ENCODE data around the gene TACR1.

The TACR1 gene

GRCh38 chr2:75100011-75100800, 99.1 kb downstream of the TACR1 start:
- no peak for DNase-seq (ENCODE audit: insufficient read length, low spot score)
- no peak for FAIRE-seq
- no peak for TF ChIP-seq SPI1 (IDR thresholded peaks at IDR 0.05; ENCODE audit: low read depth, low read length)
- no peak for TF ChIP-seq POU2F2 (IDR thresholded peaks at IDR 0.05; ENCODE audit: low read depth, low read length)
- no peak for TF ChIP-seq POLR2AphosphoS5 (IDR thresholded peaks at IDR 0.05; ENCODE audit: low read depth, low read length)
- TF ChIP-seq PAX5 (IDR thresholded peaks at IDR 0.05; ENCODE audit: insufficient read depth, low read length, severe bottlenecking) = no peak

- TF ChIP-seq SPI1 (IDR thresholded peaks at IDR 0.05; ENCODE audit: low read depth, low read length) (no peak), POLR2A (IDR thresholded peaks at IDR 0.05; ENCODE audit: low read depth, low read length) (no peak), PAX5 (IDR thresholded peaks at IDR 0.05; ENCODE audit: insufficient read depth, low read length, severe bottlenecking) (no peak), POU2F2 (IDR thresholded peaks at IDR 0.05; ENCODE audit: low read depth, low read length) (no peak), POLR2AphosphoS5 (IDR thresholded peaks at IDR 0.05; ENCODE audit: low read depth, low read length) (no peak), TAF1 (IDR thresholded peaks at IDR 0.05; ENCODE audit: low read depth, low read length) (no peak)
Measured at GRCh38 chr2:75099521-75099922, 99.8 kb downstream of the TACR1 start.

GRCh38 chr2:75098856-75099255, 100.5 kb downstream of the TACR1 start:
- FAIRE-seq = no peak
- no peak for DNase-seq (ENCODE audit: insufficient read length, low spot score)
- peak; percentile 47 for TF ChIP-seq SPI1 (IDR thresholded peaks at IDR 0.05; ENCODE audit: low read depth, low read length)
- no peak for TF ChIP-seq POU2F2 (IDR thresholded peaks at IDR 0.05; ENCODE audit: low read depth, low read length)
- no peak for TF ChIP-seq POLR2AphosphoS5 (IDR thresholded peaks at IDR 0.05; ENCODE audit: low read depth, low read length)
- TF ChIP-seq POLR2A (IDR thresholded peaks at IDR 0.05; ENCODE audit: low read depth, low read length) = no peak

More at GRCh38 chr2:75099521-75099922, 99.8 kb downstream of the TACR1 start:
- FAIRE-seq (no peak), DNase-seq (ENCODE audit: insufficient read length, low spot score) (no peak)

- FAIRE-seq = no peak
- TF ChIP-seq POLR2AphosphoS5 (IDR thresholded peaks at IDR 0.05; ENCODE audit: low read depth, low read length) = no peak
- TF ChIP-seq TAF1 (IDR thresholded peaks at IDR 0.05; ENCODE audit: low read depth, low read length) = no peak
- no peak for TF ChIP-seq POU2F2 (IDR thresholded peaks at IDR 0.05; ENCODE audit: low read depth, low read length)
- TF ChIP-seq POLR2A (IDR thresholded peaks at IDR 0.05; ENCODE audit: low read depth, low read length) = no peak
- no peak for TF ChIP-seq PAX5 (IDR thresholded peaks at IDR 0.05; ENCODE audit: insufficient read depth, low read length, severe bottlenecking)
- no peak for TF ChIP-seq SPI1 (IDR thresholded peaks at IDR 0.05; ENCODE audit: low read depth, low read length)
- DNase-seq (ENCODE audit: insufficient read length, low spot score) = no peak
Measured at GRCh38 chr2:75097831-75098230, 101.5 kb downstream of the TACR1 start.

- FAIRE-seq = no peak
- TF ChIP-seq POLR2AphosphoS5 (IDR thresholded peaks at IDR 0.05; ENCODE audit: low read depth, low read length) = no peak
- TF ChIP-seq POU2F2 (IDR thresholded peaks at IDR 0.05; ENCODE audit: low read depth, low read length) = no peak
- no peak for TF ChIP-seq TAF1 (IDR thresholded peaks at IDR 0.05; ENCODE audit: low read depth, low read length)
- no peak for TF ChIP-seq SPI1 (IDR thresholded peaks at IDR 0.05; ENCODE audit: low read depth, low read length)
- TF ChIP-seq PAX5 (IDR thresholded peaks at IDR 0.05; ENCODE audit: insufficient read depth, low read length, severe bottlenecking) = no peak
- TF ChIP-seq POLR2A (IDR thresholded peaks at IDR 0.05; ENCODE audit: low read depth, low read length) = no peak
Measured at GRCh38 chr2:75094405-75094804, 104.9 kb downstream of the TACR1 start.

GRCh38 chr2:75090770-75091515, 108.4 kb downstream of the TACR1 start:
- no peak for TF ChIP-seq TAF1 (IDR thresholded peaks at IDR 0.05; ENCODE audit: low read depth, low read length)
- TF ChIP-seq POLR2A (IDR thresholded peaks at IDR 0.05; ENCODE audit: low read depth, low read length) = no peak
- TF ChIP-seq PAX5 (IDR thresholded peaks at IDR 0.05; ENCODE audit: insufficient read depth, low read length, severe bottlenecking) = no peak
- TF ChIP-seq POLR2AphosphoS5 (IDR thresholded peaks at IDR 0.05; ENCODE audit: low read depth, low read length) = no peak
- TF ChIP-seq SPI1 (IDR thresholded peaks at IDR 0.05; ENCODE audit: low read depth, low read length) = no peak
- TF ChIP-seq POU2F2 (IDR thresholded peaks at IDR 0.05; ENCODE audit: low read depth, low read length) = no peak
- FAIRE-seq = no peak
- no peak for DNase-seq (ENCODE audit: insufficient read length, low spot score)

More at GRCh38 chr2:75094405-75094804, 104.9 kb downstream of the TACR1 start:
- no peak for DNase-seq (ENCODE audit: insufficient read length, low spot score)

GRCh38 chr2:75089471-75089870, 109.8 kb downstream of the TACR1 start:
- no peak for TF ChIP-seq POLR2A (IDR thresholded peaks at IDR 0.05; ENCODE audit: low read depth, low read length)
- no peak for TF ChIP-seq POLR2AphosphoS5 (IDR thresholded peaks at IDR 0.05; ENCODE audit: low read depth, low read length)
- TF ChIP-seq SPI1 (IDR thresholded peaks at IDR 0.05; ENCODE audit: low read depth, low read length) = no peak
- no peak for TF ChIP-seq POU2F2 (IDR thresholded peaks at IDR 0.05; ENCODE audit: low read depth, low read length)
- TF ChIP-seq PAX5 (IDR thresholded peaks at IDR 0.05; ENCODE audit: insufficient read depth, low read length, severe bottlenecking) = no peak
- TF ChIP-seq TAF1 (IDR thresholded peaks at IDR 0.05; ENCODE audit: low read depth, low read length) = no peak
- DNase-seq (ENCODE audit: insufficient read length, low spot score) (no peak), FAIRE-seq (no peak)

- TF ChIP-seq PAX5 (IDR thresholded peaks at IDR 0.05; ENCODE audit: insufficient read depth, low read length, severe bottlenecking) (no peak), SPI1 (IDR thresholded peaks at IDR 0.05; ENCODE audit: low read depth, low read length) (no peak), POU2F2 (IDR thresholded peaks at IDR 0.05; ENCODE audit: low read depth, low read length) (no peak), POLR2AphosphoS5 (IDR thresholded peaks at IDR 0.05; ENCODE audit: low read depth, low read length) (no peak), TAF1 (IDR thresholded peaks at IDR 0.05; ENCODE audit: low read depth, low read length) (no peak), POLR2A (IDR thresholded peaks at IDR 0.05; ENCODE audit: low read depth, low read length) (no peak)
- FAIRE-seq (no peak), DNase-seq (ENCODE audit: insufficient read length, low spot score) (no peak)
Measured at GRCh38 chr2:75088791-75089190, 110.5 kb downstream of the TACR1 start.

- TF ChIP-seq POLR2AphosphoS5 (IDR thresholded peaks at IDR 0.05; ENCODE audit: low read depth, low read length) (no peak), TAF1 (IDR thresholded peaks at IDR 0.05; ENCODE audit: low read depth, low read length) (no peak), PAX5 (IDR thresholded peaks at IDR 0.05; ENCODE audit: insufficient read depth, low read length, severe bottlenecking) (no peak), SPI1 (IDR thresholded peaks at IDR 0.05; ENCODE audit: low read depth, low read length) (no peak), POU2F2 (IDR thresholded peaks at IDR 0.05; ENCODE audit: low read depth, low read length) (no peak), POLR2A (IDR thresholded peaks at IDR 0.05; ENCODE audit: low read depth, low read length) (no peak)
- FAIRE-seq = no peak
- DNase-seq (ENCODE audit: insufficient read length, low spot score) = no peak
Measured at GRCh38 chr2:75087736-75088135, 111.6 kb downstream of the TACR1 start.
